HG03159 (cell line): ENCODE measurements around the gene NOVA1.

ENCODE experiments used
- ATAC-seq: cut with Tn5 transposase; IDR thresholded peaks from one replicate; pipeline ENCODE4 v1.9.1; 2021; ENCODE audit warnings: mild to moderate bottlenecking, moderate library complexity; ENCODE audit not compliant: unreplicated experiment

Gene NOVA1

DNA sequence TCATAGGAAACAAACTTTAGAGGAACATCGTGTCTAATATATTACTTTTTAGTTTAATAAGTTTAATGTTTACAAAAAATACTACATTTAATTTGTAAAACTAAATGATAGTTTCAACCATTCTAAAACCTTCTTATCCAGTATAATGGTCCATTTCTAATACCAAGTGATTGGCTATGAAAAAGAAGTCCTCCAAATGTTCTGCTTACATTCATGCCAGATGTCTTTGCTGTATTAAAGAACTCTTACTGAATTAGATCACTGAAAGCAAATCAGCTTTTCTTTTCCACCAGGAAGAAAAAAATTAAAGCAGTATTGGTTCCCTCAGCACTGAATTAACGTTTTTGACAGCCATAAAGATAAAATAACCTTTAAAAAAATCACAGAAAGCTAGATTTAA, 3.7 kb downstream of the NOVA1 start:
- no peak for ATAC-seq

DNA sequence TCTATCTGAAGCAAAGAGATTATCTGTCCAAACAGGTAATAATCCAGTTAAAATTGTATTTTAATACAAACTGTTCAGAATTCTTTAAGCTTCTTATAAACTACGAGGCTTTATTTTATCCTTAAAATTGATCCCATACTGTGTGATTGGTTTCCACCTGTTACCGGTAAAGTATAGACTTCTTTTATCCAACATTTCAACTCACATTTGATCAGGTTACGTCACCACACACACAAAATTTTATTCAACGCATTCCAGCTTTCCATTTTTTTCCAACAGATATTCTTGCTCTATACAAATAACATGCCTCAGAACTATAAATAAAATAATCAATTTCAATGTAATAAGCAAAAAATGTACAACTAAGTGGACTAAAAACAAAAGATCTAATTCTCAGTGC, 4.5 kb downstream of the NOVA1 start:
- ATAC-seq = no peak

DNA sequence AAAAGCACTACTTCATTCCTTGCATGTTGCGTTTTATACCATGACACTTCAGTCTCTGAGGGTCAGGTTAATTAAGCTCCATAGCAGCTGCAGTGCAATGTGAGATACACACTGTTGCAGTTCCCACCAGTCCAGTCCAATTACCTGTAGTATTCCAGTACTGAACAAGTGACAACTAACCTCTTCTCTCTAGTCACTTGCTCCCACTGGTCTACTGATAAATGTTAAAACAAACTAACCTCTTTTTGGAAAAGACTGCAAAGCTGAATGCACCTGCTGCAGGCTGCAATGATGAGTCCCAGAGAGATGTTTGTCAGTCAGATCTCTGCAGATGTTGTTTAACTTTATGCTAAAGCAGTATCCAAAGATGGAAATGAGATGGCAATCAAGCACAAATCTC, 7.9 kb downstream of the NOVA1 start:
- no peak for ATAC-seq

DNA sequence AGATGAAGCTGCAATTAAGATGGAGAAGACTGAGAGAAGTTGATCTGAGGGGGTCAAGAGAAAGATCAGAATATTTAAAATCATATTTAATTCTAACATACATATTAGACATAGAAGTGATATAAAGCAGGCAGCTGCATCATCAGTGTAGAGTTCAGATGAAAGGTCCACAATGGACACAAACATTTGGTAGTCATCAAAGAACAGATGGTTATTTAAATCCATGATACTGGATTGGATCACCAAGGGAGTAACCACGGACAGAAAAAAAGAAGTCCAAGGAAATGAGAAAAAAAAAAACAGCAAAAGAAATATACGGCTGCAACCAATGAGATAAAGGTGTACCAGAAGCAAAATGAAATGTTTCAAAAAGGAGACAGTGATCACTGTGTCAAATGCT, 20.1 kb downstream of the NOVA1 start:
- no peak for ATAC-seq

DNA sequence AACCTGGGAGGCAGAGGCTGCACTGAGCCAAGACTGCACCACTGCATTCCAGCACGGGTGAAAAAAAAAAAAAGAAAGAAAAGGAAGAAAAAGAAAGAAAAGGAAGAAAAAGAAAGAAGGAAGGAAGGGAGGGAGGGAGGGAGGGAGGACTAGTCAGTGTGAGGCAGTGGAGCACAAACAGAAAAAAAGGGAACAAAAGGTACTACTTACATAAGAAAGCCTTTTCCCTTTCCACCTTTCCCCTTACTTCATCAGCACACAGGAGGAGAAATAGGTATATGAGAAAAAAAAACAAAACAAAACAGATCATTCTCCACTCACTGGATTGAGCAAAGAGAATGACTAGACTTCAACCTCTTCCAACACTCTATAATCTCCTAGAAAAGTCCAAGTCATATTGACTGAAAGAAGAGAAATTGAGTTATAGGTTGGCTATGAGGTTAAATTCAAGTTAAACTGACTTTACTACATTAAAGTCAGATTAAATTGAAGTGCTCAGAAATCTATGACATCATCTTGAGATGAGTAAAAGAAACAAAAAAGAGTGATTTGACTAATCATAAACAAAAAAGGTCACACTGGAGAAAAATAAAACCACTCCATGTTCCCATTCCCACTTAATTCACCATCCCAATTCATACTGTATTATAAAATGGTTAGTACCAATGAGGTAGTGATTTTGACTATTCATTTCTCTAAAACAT, 43.6 kb downstream of the NOVA1 start:
- no peak for ATAC-seq

DNA sequence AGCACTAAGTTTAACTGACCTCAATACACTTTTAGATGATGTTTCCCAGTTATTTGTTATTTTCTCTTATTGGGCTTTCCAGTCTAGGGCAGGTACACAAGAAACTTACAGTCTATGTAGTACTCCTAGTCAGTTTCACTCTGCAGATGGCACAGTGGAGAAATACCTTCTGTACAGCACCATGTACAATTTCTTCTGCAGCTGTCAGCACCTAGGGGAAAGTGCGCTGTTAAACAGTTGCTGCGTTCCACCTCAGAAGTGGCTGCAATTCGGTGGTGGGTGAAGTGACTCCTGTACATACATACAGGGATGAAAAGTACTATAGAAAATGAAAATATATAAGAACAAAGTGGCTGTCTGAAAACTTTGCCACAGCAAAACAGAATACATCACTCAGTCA, 48.3 kb downstream of the NOVA1 start:
- ATAC-seq = no peak

DNA sequence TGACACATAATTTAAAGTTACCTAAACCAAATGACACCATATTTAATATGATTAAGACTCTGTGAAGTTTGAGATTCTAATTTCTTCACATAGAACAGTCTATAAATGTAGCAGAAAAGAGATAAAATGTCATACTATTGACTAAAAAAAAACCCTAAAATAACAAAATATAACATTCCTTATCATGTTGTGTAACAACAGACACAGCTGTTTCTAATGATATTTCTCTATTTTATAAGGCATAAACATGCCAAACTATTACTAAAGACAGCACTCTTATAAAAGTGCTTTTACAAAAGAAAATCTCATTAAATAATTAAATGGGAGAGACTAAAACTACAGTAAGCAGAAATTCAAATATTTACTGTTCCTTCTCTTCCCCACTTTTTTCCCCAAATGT, 49.4 kb downstream of the NOVA1 start:
- no peak for ATAC-seq

DNA sequence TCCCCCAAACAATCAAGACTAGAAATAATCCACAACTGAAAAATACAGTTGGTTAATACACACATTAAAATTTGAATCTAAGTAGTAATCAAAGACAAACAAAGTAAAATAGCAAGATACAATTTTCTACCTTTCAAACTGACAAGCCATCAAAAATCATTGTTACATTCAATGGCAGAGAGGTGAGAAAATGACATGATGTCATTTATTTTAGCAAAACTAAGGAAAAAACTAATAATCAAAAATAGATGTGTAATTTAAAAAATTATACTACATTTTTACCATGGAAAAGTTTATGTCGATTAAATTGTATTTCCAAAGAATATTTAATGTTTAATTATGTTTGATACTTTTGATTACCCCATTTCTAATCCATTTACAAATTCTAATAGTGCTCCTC, 59.7 kb downstream of the NOVA1 start:
- ATAC-seq = no peak

DNA sequence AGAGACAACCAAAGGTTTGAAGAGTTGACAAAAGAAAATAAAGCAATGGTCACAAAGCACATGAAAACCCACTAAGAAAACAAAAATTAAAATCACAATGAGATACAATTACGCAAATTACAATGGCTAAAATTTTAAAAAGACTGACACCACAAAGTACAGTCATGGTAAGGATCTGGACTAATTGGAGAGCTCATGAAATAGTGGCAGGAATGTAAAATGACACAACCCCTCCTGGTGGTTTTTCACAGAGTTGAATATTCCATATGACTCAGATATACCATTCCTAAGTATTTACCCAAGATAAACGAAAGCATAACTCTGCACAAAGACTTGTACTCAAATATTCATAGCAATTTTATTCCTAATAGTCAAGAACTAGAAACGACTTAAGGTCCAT, 65.9 kb downstream of the NOVA1 start:
- ATAC-seq = no peak

DNA sequence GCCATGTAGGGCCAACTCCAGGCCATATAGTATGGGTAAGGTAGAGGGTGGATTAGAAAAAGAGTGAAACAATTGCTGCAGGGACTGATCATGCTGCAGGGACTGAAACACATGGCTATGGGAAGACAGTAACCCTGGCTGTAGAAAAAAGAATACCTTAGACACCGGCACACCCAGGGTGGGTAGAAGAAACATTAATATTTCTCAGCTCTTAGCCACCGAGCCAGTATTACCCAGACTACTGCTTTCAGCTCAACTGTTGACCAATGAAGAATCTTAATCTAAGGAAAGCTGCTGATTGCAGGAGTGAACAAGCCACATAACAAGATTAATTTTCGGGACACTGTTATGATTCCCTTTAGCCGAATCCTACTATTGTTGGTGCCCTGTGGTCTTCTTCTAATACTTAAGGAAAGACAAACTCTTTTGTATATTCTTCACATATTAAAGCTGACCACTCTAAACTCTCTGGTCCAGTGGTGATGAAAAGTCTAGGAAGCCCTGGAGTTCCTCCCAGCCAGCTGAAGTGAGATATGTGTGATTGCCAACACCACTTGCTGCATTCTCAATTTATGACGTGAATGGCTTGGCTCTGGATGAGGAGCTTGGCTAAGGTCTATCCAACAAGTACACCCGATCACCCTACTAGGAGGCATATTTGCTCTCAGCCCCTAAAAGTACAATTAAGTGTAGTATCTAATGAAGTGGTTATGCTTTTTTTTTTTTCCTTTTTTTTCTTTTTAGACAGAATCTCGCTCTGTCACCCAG, 69.2 kb downstream of the NOVA1 start:
- no peak for ATAC-seq

DNA sequence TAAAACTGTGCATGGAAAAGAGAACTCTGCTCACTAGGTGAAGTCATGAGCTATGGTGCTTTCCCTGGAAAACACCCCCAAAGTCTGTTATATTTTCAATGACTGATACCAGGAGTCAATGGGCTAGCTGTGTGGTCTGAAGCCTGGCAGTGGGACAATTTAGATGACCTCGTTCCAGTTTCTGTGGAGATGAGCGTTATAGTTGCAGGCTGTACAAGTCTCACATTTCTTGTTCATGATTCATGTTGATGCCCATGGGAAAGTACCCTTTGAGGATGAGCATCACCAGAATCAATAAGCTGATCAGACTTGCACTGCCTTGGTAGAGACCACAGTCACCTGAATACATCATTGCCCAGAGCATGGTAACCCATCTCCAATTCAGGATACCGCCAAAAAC, 70.7 kb downstream of the NOVA1 start:
- ATAC-seq = no peak

DNA sequence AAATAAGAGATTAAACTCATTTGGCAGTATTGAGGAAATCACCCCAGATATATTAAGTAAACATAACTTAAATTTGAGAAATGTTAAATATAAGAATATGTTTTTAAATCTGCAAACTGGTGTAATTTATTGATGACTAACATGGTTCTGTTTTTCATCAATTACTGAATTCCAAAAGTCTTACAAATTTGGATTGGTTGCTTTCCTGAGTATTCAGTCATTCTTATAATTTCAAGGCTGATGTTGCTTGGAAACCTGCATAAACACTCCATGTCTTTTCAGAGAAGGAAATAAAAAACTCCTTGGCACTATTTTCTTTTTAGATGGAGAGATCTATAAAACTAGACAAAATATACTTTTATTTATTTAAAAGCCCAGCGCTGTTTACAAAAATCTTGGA, 71.7 kb downstream of the NOVA1 start:
- no peak for ATAC-seq

DNA sequence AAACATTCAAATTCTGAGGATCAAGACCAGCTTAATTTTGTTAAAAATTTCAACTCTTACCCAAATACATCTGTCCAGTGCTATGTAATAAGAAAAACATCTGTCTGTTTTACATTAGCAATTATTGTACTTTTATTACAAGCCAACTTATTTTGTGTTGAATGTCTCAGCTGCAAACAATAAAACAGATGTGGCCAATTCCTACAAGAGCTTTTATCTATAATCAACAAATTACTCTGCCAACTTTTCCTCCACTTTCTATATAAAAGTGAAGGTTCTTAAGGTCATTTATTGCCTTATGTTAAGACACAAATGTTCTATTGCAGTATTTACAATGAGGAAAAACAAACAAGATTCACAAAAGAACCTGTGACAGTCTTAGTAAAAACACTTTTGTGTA, 72.7 kb downstream of the NOVA1 start:
- ATAC-seq = no peak

DNA sequence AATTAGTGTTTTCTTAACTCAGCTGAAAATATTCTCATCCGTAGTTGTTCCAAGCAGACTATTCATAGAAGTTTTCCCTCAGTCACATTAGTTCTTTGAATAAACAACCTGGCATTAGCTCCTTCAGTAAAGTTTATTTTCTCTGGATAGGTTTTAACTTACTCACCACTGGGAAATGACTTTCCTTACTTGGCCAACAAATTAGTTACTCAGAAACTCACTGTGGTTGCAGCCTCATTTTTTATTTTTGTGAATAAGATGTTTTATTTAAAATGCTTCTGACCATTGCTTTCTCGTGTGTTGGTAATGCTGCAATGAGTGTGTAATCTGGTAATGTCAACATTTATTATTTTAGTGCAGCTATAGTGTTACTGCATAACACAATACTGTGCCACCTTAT, 74.9 kb downstream of the NOVA1 start:
- ATAC-seq = no peak

DNA sequence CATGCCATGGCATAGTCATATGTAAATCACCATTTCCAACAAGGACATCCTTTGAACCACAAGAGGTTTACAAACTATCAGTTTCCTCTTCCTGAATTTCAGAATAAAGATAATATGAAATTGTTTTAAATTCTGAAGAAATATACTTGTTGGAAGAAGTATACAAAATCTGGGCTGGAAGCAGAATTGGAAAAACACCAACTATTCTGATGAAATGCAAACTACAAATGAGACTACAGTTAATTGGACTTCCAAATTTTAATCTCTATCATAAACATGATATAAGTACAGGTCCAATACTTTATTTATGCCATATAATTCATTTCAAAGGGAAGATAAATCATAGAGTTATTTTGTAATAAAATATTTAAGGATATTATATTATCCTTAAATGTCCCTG, 80.1 kb downstream of the NOVA1 start:
- ATAC-seq = no peak

DNA sequence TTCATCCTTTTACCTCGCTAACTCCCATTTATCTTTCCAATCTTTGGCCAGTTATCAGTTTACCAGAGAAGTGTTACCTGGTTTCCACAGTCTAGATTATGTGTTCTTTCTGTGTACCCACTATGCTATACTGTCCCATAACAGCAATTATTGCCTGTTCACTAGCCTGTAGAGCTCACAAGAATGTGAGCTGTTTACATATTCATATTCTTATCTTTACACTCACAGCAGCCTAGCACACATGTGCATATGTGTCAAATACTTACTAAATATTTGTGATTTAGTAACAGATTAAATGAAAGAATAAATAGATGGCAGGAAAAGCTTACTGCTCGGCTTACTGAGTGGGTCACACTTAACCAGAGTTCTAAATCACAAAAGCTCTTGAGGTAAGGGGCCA, 97.8 kb downstream of the NOVA1 start:
- ATAC-seq = no peak

DNA sequence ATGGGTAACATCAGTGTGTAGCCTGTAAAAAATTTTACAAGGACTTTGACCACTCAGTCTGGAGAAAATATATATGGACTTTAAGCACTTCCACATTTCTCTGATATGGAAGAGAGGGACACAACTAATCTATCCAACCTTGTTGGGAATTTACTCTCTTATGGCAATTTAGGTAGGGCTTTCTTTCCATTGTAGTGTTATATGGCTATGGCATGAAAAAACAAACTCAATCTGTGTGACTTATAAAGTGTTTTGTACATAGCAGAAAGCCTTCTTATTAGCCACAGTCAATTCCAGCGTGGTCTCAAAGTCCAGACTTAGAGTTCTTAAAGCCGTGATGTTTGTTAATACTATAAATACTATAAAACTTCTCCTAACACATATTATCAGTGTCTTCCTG, 98.3 kb downstream of the NOVA1 start:
- ATAC-seq = no peak

DNA sequence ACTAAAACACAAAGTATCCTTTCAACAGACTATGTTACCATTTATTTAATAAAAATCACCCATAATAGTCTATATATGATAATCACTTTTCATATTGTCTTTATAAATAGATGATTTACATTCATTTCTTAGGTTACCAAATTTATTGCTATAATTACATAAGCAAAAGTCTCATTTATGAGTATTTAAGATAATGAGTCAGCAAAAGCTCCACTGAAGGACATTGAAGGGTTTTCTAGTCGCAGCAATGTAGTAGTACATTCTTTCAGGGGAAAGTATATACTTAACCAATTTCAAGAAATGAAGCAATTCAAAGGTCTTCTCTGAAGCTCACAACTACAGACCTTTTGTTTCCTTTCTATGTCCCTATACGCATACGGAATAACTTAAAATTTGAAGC, 110.9 kb downstream of the NOVA1 start:
- ATAC-seq = no peak

DNA sequence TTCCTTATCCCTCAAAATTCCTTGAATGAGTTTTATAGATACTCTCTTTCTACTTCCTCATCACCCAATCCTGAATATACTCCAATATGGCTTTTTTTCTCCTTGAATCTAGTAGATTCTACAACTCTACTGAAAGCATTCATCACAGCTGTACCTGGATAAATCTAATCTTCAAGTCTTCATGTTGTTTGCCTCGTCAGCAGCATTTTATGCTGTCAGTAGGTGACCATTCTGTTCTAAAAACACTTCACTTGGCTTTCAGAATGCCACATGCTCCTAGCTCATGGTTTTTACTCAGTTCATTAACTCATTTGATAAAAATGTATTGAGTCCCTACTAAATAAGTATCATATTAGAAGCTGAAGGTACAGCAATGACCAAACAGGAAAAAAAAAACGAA, 113.3 kb downstream of the NOVA1 start:
- no peak for ATAC-seq

DNA sequence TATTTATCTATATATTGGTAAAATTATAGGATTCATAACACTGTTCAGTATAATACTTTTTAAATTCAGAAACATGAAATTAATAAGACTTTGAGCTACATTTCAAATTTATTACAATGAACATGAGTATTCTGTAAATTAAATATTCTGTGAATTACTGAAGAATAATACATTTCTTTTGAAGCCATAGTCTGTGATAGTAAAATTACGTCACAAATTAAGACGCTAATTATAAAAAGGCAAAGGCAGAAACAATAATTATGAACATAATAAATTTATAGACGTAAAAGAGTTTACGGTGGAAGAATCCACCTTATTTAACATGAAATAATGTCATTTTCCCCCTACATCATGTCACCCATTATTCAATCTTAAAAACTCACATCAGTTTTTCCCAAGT, 118.9 kb downstream of the NOVA1 start:
- no peak for ATAC-seq

DNA sequence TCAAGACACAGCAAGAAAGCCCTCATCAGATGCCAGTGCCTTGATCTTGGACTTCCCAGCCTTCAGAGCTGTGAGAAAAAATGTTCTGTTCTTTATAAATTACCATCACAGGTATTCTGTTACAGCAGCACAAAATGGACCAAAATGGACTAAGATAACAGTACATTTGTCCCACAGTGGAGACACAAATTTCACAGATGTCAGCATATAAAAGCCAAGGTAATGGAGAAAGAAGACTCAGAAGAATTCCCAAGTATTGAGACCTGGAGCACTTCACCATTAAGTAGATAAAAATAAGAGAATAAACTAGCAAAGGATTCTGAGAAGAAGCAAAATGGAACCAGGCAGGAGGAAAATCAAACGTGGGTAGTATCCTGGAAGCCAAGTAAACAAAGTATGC, 131.0 kb downstream of the NOVA1 start:
- ATAC-seq = no peak

DNA sequence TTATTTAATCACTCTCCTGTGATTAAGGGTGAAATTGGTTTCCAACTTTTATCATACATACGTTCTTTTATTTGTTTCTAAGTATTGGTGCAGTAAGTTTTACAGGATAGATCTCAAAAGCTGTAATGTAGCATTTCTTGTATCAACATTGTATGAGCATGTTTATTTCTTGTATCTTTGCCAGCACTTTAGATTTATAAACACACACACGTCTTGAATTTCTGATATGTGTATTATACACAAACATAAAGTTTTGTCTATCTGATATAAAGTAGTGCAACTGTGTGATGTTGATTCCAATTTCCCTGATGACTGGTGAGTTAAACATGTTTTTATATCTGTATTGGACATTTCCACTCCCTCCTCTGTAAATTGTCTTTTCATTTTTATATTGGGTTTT, 134.7 kb downstream of the NOVA1 start:
- ATAC-seq = no peak

DNA sequence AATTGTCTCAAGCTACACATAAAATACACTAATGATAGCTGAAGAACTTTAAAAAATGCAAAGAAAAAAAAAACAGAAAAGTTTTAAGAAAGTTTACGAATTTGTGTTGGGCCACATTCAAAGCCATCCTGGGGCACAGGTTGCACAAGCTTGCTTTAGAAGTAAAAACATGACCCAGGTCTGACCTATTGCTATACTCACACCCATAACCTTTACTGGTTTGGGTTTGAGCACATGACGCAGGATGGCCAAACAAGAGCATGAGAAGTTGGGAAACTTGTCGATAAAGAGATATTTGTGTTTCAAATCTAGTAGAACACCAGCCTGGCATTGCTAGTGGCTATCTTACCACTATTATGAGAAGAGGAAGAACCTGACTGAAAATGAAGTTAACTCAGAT, 143.7 kb downstream of the NOVA1 start:
- ATAC-seq = no peak
